KMS-11 (cell line): ENCODE data around the gene KLHL40.

ENCODE experiments used
- H2AFZ ChIP-seq: fragments of 200-600 bp; sonication (generic); 2 replicates; pipeline ENCODE4 v1.6.1; 2016; ENCODE audit warnings: antibody characterized with exemption, mixed run types, low read depth
- H3K27ac ChIP-seq: fragments of 200-600 bp; sonication (generic); 2 replicates; pipeline ENCODE4 v1.6.1; 2016; ENCODE audit warnings: mild to moderate bottlenecking, mixed run types
- H3K27me3 ChIP-seq: fragments of 200-600 bp; sonication (generic); 2 replicates; pipeline ENCODE4 v1.6.1; 2017; ENCODE audit warnings: mild to moderate bottlenecking, low read depth, mixed run types, moderate library complexity; ENCODE audit not compliant: insufficient read depth
- H3K36me3 ChIP-seq: fragments of 200-600 bp; sonication (generic); 2 replicates; pipeline ENCODE4 v1.6.1; 2017; ENCODE audit warnings: mild to moderate bottlenecking, mixed run types; ENCODE audit not compliant: insufficient read depth
- H3K4me1 ChIP-seq: fragments of 200-600 bp; sonication (generic); 2 replicates; pipeline ENCODE4 v1.6.1; 2016; ENCODE audit warnings: mild to moderate bottlenecking, low read depth, mixed run types; ENCODE audit not compliant: poor library complexity, severe bottlenecking
- H3K4me2 ChIP-seq: fragments of 200-600 bp; sonication (generic); 2 replicates; pipeline ENCODE4 v1.7.0; 2016; ENCODE audit warnings: mild to moderate bottlenecking, mixed run types
- H3K4me3 ChIP-seq: fragments of 200-600 bp; sonication (generic); IDR thresholded peaks from 2 replicates; pipeline ENCODE4 v1.6.1; 2017; ENCODE audit warnings: low read depth, low read length, mixed read lengths; ENCODE audit not compliant: insufficient read depth
- H3K79me2 ChIP-seq: fragments of 200-600 bp; sonication (generic); 2 replicates; pipeline ENCODE4 v1.6.1; 2016; ENCODE audit warnings: low read depth, mixed run types; ENCODE audit not compliant: insufficient read depth
- H3K9ac ChIP-seq: fragments of 200-600 bp; sonication (generic); 2 replicates; pipeline ENCODE4 v1.6.1; 2016; ENCODE audit warnings: mild to moderate bottlenecking, mixed run types
- H4K20me1 ChIP-seq: fragments of 200-600 bp; sonication (generic); 2 replicates; pipeline ENCODE4 v1.6.1; 2016; ENCODE audit warnings: mild to moderate bottlenecking, mixed run types; ENCODE audit not compliant: insufficient read depth
- TF ChIP-seq, protein P1 (sequence below): fragments of 200-600 bp; sonication (generic); conservative IDR thresholded peaks from 2 replicates; pipeline ENCODE4 v1.6.1; 2017; ENCODE audit warnings: low read depth, mild to moderate bottlenecking, antibody characterized with exemption, low read length, moderate library complexity, mixed read lengths

Gene KLHL40

DNA sequence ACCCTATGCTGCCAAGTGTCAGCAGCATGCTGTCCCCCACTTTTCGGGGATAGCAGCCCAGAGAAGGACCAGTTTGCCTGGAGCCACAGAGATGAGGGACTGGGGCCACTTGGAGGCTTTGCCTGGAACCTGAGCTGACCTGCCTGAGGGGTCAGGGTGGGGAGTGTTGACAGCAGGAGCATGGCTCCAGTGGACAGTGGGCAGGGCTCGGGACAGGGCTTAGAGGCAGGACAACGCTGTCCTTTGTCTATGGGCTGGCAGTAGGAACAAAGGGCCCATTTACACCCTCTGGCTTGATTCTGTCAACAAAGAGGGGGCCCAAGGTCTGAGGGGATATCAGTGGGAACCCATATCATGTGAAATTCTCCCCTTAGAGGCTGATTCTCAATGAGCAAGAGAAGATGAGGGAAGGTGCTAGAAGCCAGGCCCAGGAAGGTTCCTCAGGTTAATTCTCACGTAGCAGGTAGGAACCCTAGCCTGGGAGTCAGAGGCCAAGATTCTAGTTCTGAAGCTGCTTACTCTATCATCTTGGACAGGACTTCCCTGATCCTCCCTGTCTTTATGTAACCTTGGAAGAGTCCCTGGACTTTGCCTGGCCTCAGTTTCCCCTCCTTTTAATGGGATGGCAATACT is 47.0 kb downstream of the KLHL40 start:
- H3K27ac ChIP-seq, result no peak overlapping the region
- H3K4me3 ChIP-seq, result no peak overlapping the region
- TF ChIP-seq, protein P1, sequence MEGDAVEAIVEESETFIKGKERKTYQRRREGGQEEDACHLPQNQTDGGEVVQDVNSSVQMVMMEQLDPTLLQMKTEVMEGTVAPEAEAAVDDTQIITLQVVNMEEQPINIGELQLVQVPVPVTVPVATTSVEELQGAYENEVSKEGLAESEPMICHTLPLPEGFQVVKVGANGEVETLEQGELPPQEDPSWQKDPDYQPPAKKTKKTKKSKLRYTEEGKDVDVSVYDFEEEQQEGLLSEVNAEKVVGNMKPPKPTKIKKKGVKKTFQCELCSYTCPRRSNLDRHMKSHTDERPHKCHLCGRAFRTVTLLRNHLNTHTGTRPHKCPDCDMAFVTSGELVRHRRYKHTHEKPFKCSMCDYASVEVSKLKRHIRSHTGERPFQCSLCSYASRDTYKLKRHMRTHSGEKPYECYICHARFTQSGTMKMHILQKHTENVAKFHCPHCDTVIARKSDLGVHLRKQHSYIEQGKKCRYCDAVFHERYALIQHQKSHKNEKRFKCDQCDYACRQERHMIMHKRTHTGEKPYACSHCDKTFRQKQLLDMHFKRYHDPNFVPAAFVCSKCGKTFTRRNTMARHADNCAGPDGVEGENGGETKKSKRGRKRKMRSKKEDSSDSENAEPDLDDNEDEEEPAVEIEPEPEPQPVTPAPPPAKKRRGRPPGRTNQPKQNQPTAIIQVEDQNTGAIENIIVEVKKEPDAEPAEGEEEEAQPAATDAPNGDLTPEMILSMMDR, result no peak
- no peaks in the 10 kb centered on the region for H3K4me1 ChIP-seq
- H4K20me1 ChIP-seq, result no peaks in the 10 kb centered on the region
- no peaks in the 10 kb centered on the region for H3K79me2 ChIP-seq
- H3K27me3 ChIP-seq, result no peaks in the 10 kb centered on the region
- H3K36me3 ChIP-seq, result no peaks in the 10 kb centered on the region
- H2AFZ ChIP-seq, result no peak overlapping the region
- H3K9ac ChIP-seq, result no peak overlapping the region
- no peak overlapping the region for H3K4me2 ChIP-seq

DNA sequence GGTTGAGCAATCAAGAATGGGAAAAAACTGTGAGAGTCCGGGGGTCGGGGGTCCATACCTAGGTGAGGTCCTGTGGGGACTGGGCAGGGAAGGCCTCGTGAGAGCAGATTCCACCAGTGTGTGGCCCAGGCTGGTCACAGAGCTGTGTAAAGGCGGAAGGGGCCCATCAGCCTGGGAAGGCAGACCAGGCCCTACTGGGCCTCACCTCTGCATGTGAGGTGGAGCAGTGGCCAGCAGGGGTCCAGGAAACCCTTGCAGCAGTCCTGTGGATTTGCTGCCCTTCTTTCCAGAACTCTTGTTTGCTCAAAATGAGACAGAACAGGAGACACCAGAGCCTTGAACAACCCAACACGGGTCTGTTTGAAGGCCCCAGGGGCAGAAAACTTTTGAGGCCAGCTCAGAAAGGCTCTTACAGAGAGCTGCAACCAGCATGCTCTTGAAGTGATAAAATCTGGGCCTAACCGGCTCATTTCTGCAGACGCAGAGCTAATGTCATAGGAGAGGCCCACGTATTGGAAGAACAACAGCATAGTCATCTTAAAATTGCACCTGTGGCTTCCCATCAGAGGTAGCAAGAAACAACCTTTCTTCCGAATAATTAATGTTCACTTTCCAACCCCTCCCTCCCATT is 47.6 kb downstream of the KLHL40 start:
- no peak overlapping the region for H3K9ac ChIP-seq
- H3K27me3 ChIP-seq, result no peaks in the 10 kb centered on the region
- H3K27ac ChIP-seq, result no peak overlapping the region
- no peaks in the 10 kb centered on the region for H3K79me2 ChIP-seq
- no peak overlapping the region for H3K4me2 ChIP-seq
- TF ChIP-seq, protein P1, result no peak
- no peak overlapping the region for H3K4me3 ChIP-seq
- H2AFZ ChIP-seq, result no peak overlapping the region
- no peaks in the 10 kb centered on the region for H3K36me3 ChIP-seq
- no peaks in the 10 kb centered on the region for H4K20me1 ChIP-seq
- no peaks in the 10 kb centered on the region for H3K4me1 ChIP-seq

DNA sequence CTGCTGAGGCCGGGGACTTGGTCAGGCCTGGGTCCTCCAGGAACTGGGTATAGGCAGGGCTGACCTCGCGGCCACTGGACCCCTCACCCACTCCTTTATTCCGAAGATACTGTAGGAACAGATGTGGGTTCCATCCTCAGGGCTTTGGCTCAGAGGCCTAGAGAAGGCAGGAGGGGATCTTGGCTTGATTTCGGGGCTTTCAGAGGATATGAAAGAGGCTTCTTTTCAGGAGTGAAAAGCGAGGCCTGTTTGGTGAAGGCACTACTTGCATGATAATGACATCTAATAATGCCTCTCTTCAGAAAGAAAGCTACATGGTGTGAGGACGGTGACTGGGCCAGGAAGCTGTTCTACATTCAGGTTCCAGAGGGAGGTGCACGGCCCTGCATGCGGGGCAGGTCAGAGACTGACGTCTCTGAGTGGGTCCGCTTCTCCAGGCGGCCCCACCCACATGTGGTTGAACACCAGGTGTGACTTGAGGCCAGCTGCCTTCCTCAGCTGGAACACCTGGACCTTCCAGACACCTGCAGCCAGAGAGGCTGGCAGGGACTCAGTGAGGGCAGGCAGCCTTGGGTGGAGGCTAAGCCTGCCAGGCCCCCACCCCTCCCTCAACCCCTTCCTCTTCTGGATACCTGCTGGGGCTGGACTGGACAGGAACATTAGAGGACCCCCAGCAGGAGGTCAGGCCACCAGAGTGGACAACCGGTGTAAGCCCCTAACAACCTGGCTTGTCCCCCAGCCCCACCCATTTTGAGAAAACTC is 48.3 kb downstream of the KLHL40 start:
- H3K4me2 ChIP-seq, result no peak overlapping the region
- H4K20me1 ChIP-seq, result no peaks in the 10 kb centered on the region
- H3K4me3 ChIP-seq, result no peak overlapping the region
- no peak overlapping the region for H2AFZ ChIP-seq
- H3K79me2 ChIP-seq, result no peaks in the 10 kb centered on the region
- no peaks in the 10 kb centered on the region for H3K36me3 ChIP-seq
- H3K4me1 ChIP-seq, result no peaks in the 10 kb centered on the region
- H3K9ac ChIP-seq, result no peak overlapping the region
- H3K27me3 ChIP-seq, result no peaks in the 10 kb centered on the region
- TF ChIP-seq, protein P1, result no peak
- no peak overlapping the region for H3K27ac ChIP-seq

DNA sequence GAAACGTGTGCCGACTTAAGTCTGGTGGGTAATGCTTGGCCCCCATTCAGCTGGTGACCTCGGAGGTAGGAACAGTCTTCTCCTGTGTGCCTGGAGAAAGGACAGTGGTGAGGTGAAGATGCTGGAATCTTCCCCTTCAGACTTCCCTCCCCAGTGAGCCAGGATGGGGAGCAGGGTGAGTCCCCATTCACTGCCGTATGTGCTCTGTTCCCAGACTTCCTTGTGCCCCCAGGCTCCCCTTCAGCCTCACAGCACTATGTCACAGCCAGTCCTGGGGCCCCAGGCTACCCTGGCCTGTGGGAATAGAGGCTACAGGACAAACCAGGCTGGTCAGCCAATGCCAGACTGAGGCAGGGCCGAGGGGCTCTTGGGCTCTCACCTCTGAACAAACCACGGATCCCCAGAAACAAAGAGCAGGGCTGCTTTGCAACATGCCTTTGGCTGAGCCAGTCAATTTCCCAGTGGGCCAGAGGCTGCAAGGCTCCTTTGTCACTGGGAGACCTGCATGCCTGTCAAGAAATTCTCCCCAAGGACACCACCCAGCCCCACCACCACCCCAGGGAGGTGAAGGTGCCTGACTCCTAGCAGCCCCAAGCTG is 49.0 kb downstream of the KLHL40 start:
- H3K27ac ChIP-seq, result no peak overlapping the region
- H3K36me3 ChIP-seq, result no peaks in the 10 kb centered on the region
- H3K4me2 ChIP-seq, result no peak overlapping the region
- no peak overlapping the region for H2AFZ ChIP-seq
- H3K4me3 ChIP-seq, result no peak overlapping the region
- no peaks in the 10 kb centered on the region for H3K27me3 ChIP-seq
- TF ChIP-seq, protein P1, result no peak
- no peaks in the 10 kb centered on the region for H3K79me2 ChIP-seq
- H4K20me1 ChIP-seq, result no peaks in the 10 kb centered on the region
- H3K9ac ChIP-seq, result no peak overlapping the region
- no peaks in the 10 kb centered on the region for H3K4me1 ChIP-seq
